A673 (cell line): ENCODE measurements around the gene AMIGO3. TPM values are rescaled to one million over a fixed set of nuclear protein-coding genes. Genes with fewer than 3 reads are reported as not detected.

Source experiments
- BruUV-seq: library from RNA; stranded (reverse); fragments of 400-500 nt; replicated peaks from 2 replicates; lab custom pipeline; 2021; lab: Mats Ljungman, UMichigan
- CTCF ChIA-PET: fragments of 300-600 bp; sonication (Branson Sonifier 250); formaldehyde crosslinking; loops from one replicate; lab custom pipeline; 2022; ENCODE audit warnings: antibody characterized with exemption; lab: Charles Lee
- POLR2A ChIA-PET: fragments of 300-600 bp; sonication (Branson Sonifier 250); formaldehyde crosslinking; loops from one replicate; lab custom pipeline; 2022; ENCODE audit warnings: antibody characterized with exemption; ENCODE audit not compliant: low non-redundant PET; lab: Charles Lee
- DNase-seq: peaks from one replicate; pipeline ENCODE4 v3.0.0-alpha.2; 2015; ENCODE audit warnings: low spot score
- H3K27ac ChIP-seq: fragments of 200-600 bp; sonication (generic); 2 replicates; pipeline ENCODE4 v1.5.1; 2016; ENCODE audit warnings: mixed run types, low read depth, mild to moderate bottlenecking, mixed read lengths, antibody characterized with exemption, low read length; ENCODE audit not compliant: poor library complexity, severe bottlenecking
- H3K27me3 ChIP-seq: fragments of 200-600 bp; sonication (generic); replicated peaks from 2 replicates; pipeline ENCODE4 v1.6.1; 2017; ENCODE audit warnings: mixed run types, low read depth, mild to moderate bottlenecking, mixed read lengths, antibody characterized with exemption, low read length; ENCODE audit not compliant: insufficient read depth, poor library complexity
- H3K36me3 ChIP-seq: fragments of 200-600 bp; sonication (generic); 2 replicates; pipeline ENCODE4 v1.6.1; 2016; ENCODE audit warnings: mixed run types, mild to moderate bottlenecking, mixed read lengths, antibody characterized with exemption, low read length; ENCODE audit not compliant: insufficient read depth, poor library complexity, severe bottlenecking
- H3K4me1 ChIP-seq: fragments of 200-600 bp; sonication (generic); 2 replicates; pipeline ENCODE4 v1.6.1; 2017; ENCODE audit warnings: mixed run types, mild to moderate bottlenecking, mixed read lengths, antibody characterized with exemption, low read length; ENCODE audit not compliant: insufficient read depth, poor library complexity, severe bottlenecking
- H3K4me3 ChIP-seq: fragments of 200-600 bp; sonication (generic); 2 replicates; pipeline ENCODE4 v1.5.1; 2016; ENCODE audit warnings: low read depth, mixed run types, mild to moderate bottlenecking, mixed read lengths, low read length; ENCODE audit not compliant: poor library complexity, severe bottlenecking
- H3K9me3 ChIP-seq: fragments of 200-600 bp; sonication (generic); 2 replicates; pipeline ENCODE4 v1.6.1; 2016; ENCODE audit warnings: mixed run types, low read depth, mild to moderate bottlenecking, mixed read lengths, antibody characterized with exemption, low read length; ENCODE audit not compliant: poor library complexity, severe bottlenecking
- CTCF ChIP-seq: fragments of 300-800, 200-600 bp; sonication (generic); conservative IDR thresholded peaks from 2 replicates; pipeline ENCODE4 v1.5.1; 2017; ENCODE audit warnings: low read depth, mild to moderate bottlenecking, antibody characterized with exemption, low read length, moderate library complexity, mixed read lengths
- EZH2 ChIP-seq: fragments of 200-600 bp; sonication (generic); IDR thresholded peaks from 2 replicates; pipeline ENCODE4 v1.6.1; 2017; ENCODE audit warnings: borderline replicate concordance, low read depth, mild to moderate bottlenecking, mixed read lengths, antibody characterized with exemption, low read length; ENCODE audit not compliant: poor library complexity, severe bottlenecking
- intact Hi-C: fragments of 100-400 bp; cut with micrococcal nuclease; formaldehyde crosslinking; loops from one replicate; pipeline ENCODE4 v1.10.0; 2022; ENCODE audit not compliant: unreplicated experiment
- total RNA-seq: library from RNA; stranded (reverse); gene quantifications from 2 replicates; pipeline ENCODE4 v1.2.3, GENCODE V29; 2021

The AMIGO3 gene
- total RNA-seq, 1 experiment from 2014 or later: not detected

GRCh38 chr3:49738067-49738713 lies 18.7 kb upstream of the AMIGO3 start:
- Histone ChIP-seq H3K4me1 (no peaks in the 10 kb centered on the region), H3K27me3 (no peaks in the 10 kb centered on the region), H3K36me3 (no peaks in the 10 kb centered on the region), H3K27ac (no peak overlapping the region), H3K9me3 (no peaks in the 10 kb centered on the region), H3K4me3 (no peak overlapping the region)
- ChIA-PET CTCF (no interaction called here), POLR2A (no interaction called here)
- no TSS peak for BruUV-seq
- DNase-seq: no peak
- no peak for TF ChIP-seq EZH2
- TF ChIP-seq CTCF: no peak
- intact Hi-C loops: no loop called here

- POLR2A ChIA-PET: no interaction called here
Observed at GRCh38 chr3:49734752-49735151, 15.3 kb upstream of the AMIGO3 start.

GRCh38 chr3:49733551-49733950 lies 14.1 kb upstream of the AMIGO3 start:
- Histone ChIP-seq H3K27ac (no peak overlapping the region), H3K4me1 (no peaks in the 10 kb centered on the region), H3K9me3 (no peaks in the 10 kb centered on the region), H3K36me3 (no peaks in the 10 kb centered on the region), H3K27me3 (no peaks in the 10 kb centered on the region), H3K4me3 (no peak overlapping the region)
- intact Hi-C loops: no loop called here
- CTCF ChIA-PET: no interaction called here
- POLR2A ChIA-PET: no interaction called here
- TF ChIP-seq EZH2 (no peak), CTCF (no peak)
- no peak for DNase-seq
- no TSS peak for BruUV-seq

More at GRCh38 chr3:49734752-49735151, 15.3 kb upstream of the AMIGO3 start:
- Histone ChIP-seq H3K27ac (no peak overlapping the region), H3K36me3 (no peaks in the 10 kb centered on the region), H3K4me1 (no peaks in the 10 kb centered on the region), H3K4me3 (no peak overlapping the region), H3K9me3 (no peaks in the 10 kb centered on the region), H3K27me3 (no peaks in the 10 kb centered on the region)
- no TSS peak for BruUV-seq
- intact Hi-C loops: no loop called here
- TF ChIP-seq CTCF: no peak
- no peak for TF ChIP-seq EZH2
- DNase-seq: no peak
- CTCF ChIA-PET: interaction anchor here (0.6 kb wide), 1 partner anchor 101 kb away, joined by 5 read pairs; no protein-coding TSS in a partner anchor
